Liver (tissue), 9 donors: ENCODE results near the gene ECI1. TPM values are rescaled to one million over a fixed set of nuclear protein-coding genes. Genes with fewer than 3 reads are reported as not detected.

ENCODE experiments used
- DNase-seq: peaks from one replicate; pipeline ENCODE4 v3.0.0-alpha.2; 2017; ENCODE audit warnings: low spot score
- H3K27ac ChIP-seq, 2 donors: one replicate each; pipeline ENCODE4 v1.7.0; 2013; ENCODE audit warnings: inconsistent platforms in 2 of 2, low read length in 2 of 2, control low read depth in 1 of 2, low read depth in 1 of 2, mild to moderate bottlenecking in 1 of 2
- H3K27me3 ChIP-seq, 4 donors: one replicate each; pipeline versions ENCODE4 v1.6.1 to v1.7.0; 2013; ENCODE audit warnings: low read length in 3 of 4, inconsistent platforms in 1 of 4, mild to moderate bottlenecking in 1 of 4, moderate library complexity in 1 of 4; ENCODE audit not compliant: control insufficient read depth in 4 of 4, insufficient read depth in 4 of 4
- H3K36me3 ChIP-seq, 4 donors: one replicate each; pipeline versions ENCODE4 v1.6.1 to v1.7.0; 2013; ENCODE audit warnings: low read length in 3 of 4, mild to moderate bottlenecking in 3 of 4, low read depth in 1 of 4, moderate library complexity in 1 of 4; ENCODE audit not compliant: control insufficient read depth in 4 of 4, insufficient read depth in 3 of 4
- H3K4me1 ChIP-seq, 4 donors: one replicate each; pipeline versions ENCODE4 v1.6.1 to v1.7.0; 2013; ENCODE audit warnings: low read length in 3 of 4, mild to moderate bottlenecking in 3 of 4, moderate library complexity in 1 of 4; ENCODE audit not compliant: control insufficient read depth in 4 of 4, insufficient read depth in 4 of 4
- H3K4me3 ChIP-seq, 3 donors: one replicate each; pipeline versions ENCODE4 v1.6.1 to v1.7.0; 2013; ENCODE audit warnings: low read length in 3 of 3, control low read depth in 1 of 3, low read depth in 1 of 3, mild to moderate bottlenecking in 1 of 3
- H3K9ac ChIP-seq, 2 donors: one replicate each; pipeline ENCODE4 v1.7.0; 2013; ENCODE audit warnings: low read length in 2 of 2, mild to moderate bottlenecking in 2 of 2, moderate library complexity in 2 of 2, control low read depth in 1 of 2, low read depth in 1 of 2
- H3K9me3 ChIP-seq, 4 donors: one replicate each; pipeline versions ENCODE4 v1.6.1 to v1.7.0; 2013; ENCODE audit warnings: low read length in 3 of 4; ENCODE audit not compliant: control insufficient read depth in 4 of 4
- EGR1 ChIP-seq, 2 donors: IDR thresholded peaks; 2 replicates each; pipeline ENCODE4 v1.6.1; 2016 to 2018; ENCODE audit warnings: antibody characterized with exemption in 2 of 2, low read depth in 2 of 2
- FOXA1 ChIP-seq: IDR thresholded peaks from 2 replicates; pipeline ENCODE4 v1.6.1; 2016; ENCODE audit warnings: antibody characterized with exemption
- FOXA2 ChIP-seq: IDR thresholded peaks from 2 replicates; pipeline ENCODE4 v1.6.1; 2016; ENCODE audit warnings: antibody characterized with exemption
- GABPA ChIP-seq, 2 donors: IDR thresholded peaks in 1 of 2; conservative IDR thresholded peaks in 1 of 2; 2 replicates each; pipeline ENCODE4 v1.6.1; 2016; ENCODE audit warnings: antibody characterized with exemption in 2 of 2, mild to moderate bottlenecking in 1 of 2, moderate library complexity in 1 of 2
- HNF4A ChIP-seq, 2 donors: conservative IDR thresholded peaks; 2 replicates each; pipeline ENCODE4 v1.6.1; 2016; ENCODE audit warnings: antibody characterized with exemption in 2 of 2, mild to moderate bottlenecking in 2 of 2
- NR2F2 ChIP-seq: IDR thresholded peaks from 2 replicates; pipeline ENCODE4 v1.6.1; 2016; ENCODE audit warnings: antibody characterized with exemption
- RAD21 ChIP-seq, 2 donors: IDR thresholded peaks; 2 replicates each; pipeline ENCODE4 v1.6.1; 2016; ENCODE audit warnings: antibody characterized with exemption in 2 of 2, mild to moderate bottlenecking in 2 of 2
- RXRA ChIP-seq, 2 donors: IDR thresholded peaks; 2 replicates each; pipeline ENCODE4 v1.6.1; 2017 to 2018; ENCODE audit warnings: antibody characterized with exemption in 2 of 2, mild to moderate bottlenecking in 1 of 2
- SP1 ChIP-seq: IDR thresholded peaks from 2 replicates; pipeline ENCODE4 v1.6.1; 2018; ENCODE audit warnings: antibody characterized with exemption, mild to moderate bottlenecking
- TAF1 ChIP-seq: conservative IDR thresholded peaks from 2 replicates; pipeline ENCODE4 v1.6.1; 2016; ENCODE audit warnings: antibody characterized with exemption, mild to moderate bottlenecking
- YY1 ChIP-seq: IDR thresholded peaks from 2 replicates; pipeline ENCODE4 v1.6.1; 2016; ENCODE audit warnings: antibody characterized with exemption, mild to moderate bottlenecking
- WGBS: extraction: QIAGEN DNeasy Blood & Tissue Kit; methylation state at CpG from one replicate; pipeline ENCODE4 v1.1.7; 2013; 5-methylcytosine and 5-hydroxymethylcytosine counted together
- polyA plus RNA-seq, 2 donors: library from polyadenylated mRNA; stranded (reverse) in 1 of 2; unstranded in 1 of 2; fragments of 200-250 nt in 1 of 2; fragments of >200 nt in 1 of 2; fragmentation: Nextera tagmentation in 1 of 2; extraction: Ambion mirVana in 1 of 2; gene quantifications; one replicate each; pipeline versions ENCODE4 v1.2.1 to v1.2.3, GENCODE V29; 2013 to 2015
- total RNA-seq, 2 donors: library from RNA; depleted of rRNA; stranded (reverse); fragments of >200 nt; gene quantifications; one replicate each; pipeline ENCODE4 v1.2.3, GENCODE V29; 2014
- TF ChIP-seq, protein P1 (sequence below): fragments of 150-350 bp; IDR thresholded peaks from 2 replicates; pipeline ENCODE4 v1.5.1; 2017; ENCODE audit warnings: improper control_type of control experiment, low read depth, low read length; ENCODE audit not compliant: missing input control
- TF ChIP-seq, protein P2 (sequence below): IDR thresholded peaks from 2 replicates; pipeline ENCODE4 v1.6.1; 2016; ENCODE audit warnings: antibody characterized with exemption
- TF ChIP-seq, protein P3 (sequence below): IDR thresholded peaks from 2 replicates; pipeline ENCODE4 v1.6.1; 2016; ENCODE audit warnings: antibody characterized with exemption
- TF ChIP-seq, protein P4 (sequence below): IDR thresholded peaks from 2 replicates; pipeline ENCODE4 v1.6.1; 2016; ENCODE audit warnings: antibody characterized with exemption
- TF ChIP-seq, protein P5 (sequence below): IDR thresholded peaks from 2 replicates; pipeline ENCODE4 v1.6.1; 2016; ENCODE audit warnings: antibody characterized with exemption, mild to moderate bottlenecking
- donor health status: healthy.
- donor health status: healthy.
- donor health status: healthy.
- donor health status: healthy.
- donor health status: healthy.

Gene ECI1
- total and polyA plus RNA-seq, 4 donors = 36.8 to 107 (median 79.5) TPM

DNA sequence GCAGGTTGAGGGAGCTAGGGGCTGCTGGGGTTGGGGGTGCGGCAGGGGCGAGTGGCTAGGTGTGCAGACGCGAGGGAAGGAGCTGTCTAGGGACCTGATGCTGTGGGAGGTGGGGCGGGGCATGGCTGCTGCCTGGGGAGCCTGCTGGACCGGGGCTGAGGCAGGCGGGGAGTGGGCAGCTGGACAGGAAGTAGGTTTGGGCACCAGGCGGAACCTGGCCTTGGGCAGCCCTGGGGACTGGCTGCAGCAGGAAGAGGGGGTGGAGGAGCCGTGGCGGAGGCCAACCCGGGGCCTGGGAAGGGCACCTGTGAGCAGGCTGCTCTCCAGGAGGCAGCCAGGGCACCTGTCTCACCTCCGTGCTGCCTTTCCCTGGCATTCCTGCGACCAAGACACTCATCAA, 21.0 kb downstream of the ECI1 start (continued):
- TF ChIP-seq, protein P1, sequence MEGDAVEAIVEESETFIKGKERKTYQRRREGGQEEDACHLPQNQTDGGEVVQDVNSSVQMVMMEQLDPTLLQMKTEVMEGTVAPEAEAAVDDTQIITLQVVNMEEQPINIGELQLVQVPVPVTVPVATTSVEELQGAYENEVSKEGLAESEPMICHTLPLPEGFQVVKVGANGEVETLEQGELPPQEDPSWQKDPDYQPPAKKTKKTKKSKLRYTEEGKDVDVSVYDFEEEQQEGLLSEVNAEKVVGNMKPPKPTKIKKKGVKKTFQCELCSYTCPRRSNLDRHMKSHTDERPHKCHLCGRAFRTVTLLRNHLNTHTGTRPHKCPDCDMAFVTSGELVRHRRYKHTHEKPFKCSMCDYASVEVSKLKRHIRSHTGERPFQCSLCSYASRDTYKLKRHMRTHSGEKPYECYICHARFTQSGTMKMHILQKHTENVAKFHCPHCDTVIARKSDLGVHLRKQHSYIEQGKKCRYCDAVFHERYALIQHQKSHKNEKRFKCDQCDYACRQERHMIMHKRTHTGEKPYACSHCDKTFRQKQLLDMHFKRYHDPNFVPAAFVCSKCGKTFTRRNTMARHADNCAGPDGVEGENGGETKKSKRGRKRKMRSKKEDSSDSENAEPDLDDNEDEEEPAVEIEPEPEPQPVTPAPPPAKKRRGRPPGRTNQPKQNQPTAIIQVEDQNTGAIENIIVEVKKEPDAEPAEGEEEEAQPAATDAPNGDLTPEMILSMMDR = no peak
- TF ChIP-seq, protein P2, sequence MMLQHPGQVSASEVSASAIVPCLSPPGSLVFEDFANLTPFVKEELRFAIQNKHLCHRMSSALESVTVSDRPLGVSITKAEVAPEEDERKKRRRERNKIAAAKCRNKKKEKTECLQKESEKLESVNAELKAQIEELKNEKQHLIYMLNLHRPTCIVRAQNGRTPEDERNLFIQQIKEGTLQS = no peak

DNA sequence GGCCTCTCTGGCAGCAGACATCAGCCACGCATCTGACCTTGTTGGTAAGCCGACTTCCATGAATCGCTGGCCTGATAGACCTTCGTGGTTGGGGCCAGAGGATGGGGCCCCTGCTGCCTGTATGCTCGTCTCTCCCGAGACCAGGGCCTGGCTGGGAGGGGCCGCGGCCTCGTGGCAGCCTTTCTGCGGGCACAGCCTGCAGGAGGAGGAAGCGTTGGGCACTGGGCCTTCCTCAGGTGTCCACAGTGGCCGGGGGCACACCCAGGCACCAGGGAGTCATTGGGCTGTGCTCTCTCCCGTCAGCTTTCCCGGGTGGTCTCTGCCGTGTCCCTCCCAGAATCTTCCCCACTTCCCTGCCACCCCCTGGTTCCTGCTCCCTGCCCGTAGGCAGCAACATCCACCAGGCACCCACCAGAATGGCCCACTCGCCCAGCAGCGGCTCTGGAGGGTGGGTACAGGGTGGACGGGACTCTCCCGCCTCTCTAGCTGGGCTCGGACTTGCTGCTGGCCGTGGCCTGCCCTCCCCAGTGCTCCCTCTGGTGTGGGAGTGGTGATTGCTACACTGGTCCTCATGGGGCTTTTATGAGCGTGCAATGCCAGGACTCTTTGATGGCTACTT, 21.6 kb downstream of the ECI1 start:
- Histone ChIP-seq H3K4me1 (peaks cover 5 to 23% (median 18%) of the 10 kb centered on the region in 4 donors), H3K27me3 (no peaks in the 10 kb centered on the region), H3K9me3 (no peaks in the 10 kb centered on the region), H3K4me3 (no peak overlapping the region), H3K9ac (no peak overlapping the region), H3K27ac (no peak overlapping the region), H3K36me3 (peaks cover 0 to 55% (median 28%) of the 10 kb centered on the region in 4 donors)
- WGBS = 96% methylated on average over 23 of the region's 23 CpGs
- TF ChIP-seq EGR1 (IDR thresholded peaks at IDR 0.05; ENCODE audit: low read depth in 2 of 2) (no peak), HNF4A (conservative IDR thresholded peaks at IDR 0.05) (no peak), FOXA1 (no peak), YY1 (no peak), SP1 (no peak), FOXA2 (no peak), RAD21 (IDR thresholded peaks at IDR 0.05) (no peak)
- TF ChIP-seq, protein P2 = no peak
- TF ChIP-seq, protein P3, sequence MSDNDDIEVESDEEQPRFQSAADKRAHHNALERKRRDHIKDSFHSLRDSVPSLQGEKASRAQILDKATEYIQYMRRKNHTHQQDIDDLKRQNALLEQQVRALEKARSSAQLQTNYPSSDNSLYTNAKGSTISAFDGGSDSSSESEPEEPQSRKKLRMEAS = no peak
- TF ChIP-seq, protein P4, sequence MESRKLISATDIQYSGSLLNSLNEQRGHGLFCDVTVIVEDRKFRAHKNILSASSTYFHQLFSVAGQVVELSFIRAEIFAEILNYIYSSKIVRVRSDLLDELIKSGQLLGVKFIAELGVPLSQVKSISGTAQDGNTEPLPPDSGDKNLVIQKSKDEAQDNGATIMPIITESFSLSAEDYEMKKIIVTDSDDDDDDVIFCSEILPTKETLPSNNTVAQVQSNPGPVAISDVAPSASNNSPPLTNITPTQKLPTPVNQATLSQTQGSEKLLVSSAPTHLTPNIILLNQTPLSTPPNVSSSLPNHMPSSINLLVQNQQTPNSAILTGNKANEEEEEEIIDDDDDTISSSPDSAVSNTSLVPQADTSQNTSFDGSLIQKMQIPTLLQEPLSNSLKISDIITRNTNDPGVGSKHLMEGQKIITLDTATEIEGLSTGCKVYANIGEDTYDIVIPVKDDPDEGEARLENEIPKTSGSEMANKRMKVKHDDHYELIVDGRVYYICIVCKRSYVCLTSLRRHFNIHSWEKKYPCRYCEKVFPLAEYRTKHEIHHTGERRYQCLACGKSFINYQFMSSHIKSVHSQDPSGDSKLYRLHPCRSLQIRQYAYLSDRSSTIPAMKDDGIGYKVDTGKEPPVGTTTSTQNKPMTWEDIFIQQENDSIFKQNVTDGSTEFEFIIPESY = no peak
- no peak for DNase-seq

DNA sequence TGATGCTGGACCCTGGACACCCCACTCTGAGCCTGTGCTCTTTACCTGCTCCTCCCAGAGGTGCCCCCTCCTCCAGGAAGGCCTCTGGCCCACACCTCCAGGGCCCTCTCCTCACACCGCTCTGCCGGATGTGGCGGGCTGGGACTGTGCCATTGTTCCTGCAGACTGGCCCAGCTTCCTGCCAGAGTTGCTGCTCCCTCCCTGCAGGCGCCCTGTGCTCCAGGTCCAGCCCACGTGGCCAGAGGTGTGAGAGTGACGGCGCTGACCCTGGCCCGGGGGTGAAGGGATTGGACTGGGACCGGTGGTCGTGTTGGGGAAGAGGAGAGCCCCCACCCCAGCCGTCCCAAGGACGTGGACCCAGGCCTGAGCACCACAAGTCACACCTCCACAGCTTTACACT, 22.3 kb downstream of the ECI1 start:
- Histone ChIP-seq H3K9ac (no peak overlapping the region), H3K27ac (no peak overlapping the region), H3K4me3 (no peak overlapping the region), H3K27me3 (no peaks in the 10 kb centered on the region), H3K9me3 (no peaks in the 10 kb centered on the region), H3K4me1 (peaks cover 10 to 30% (median 24%) of the 10 kb centered on the region in 4 donors), H3K36me3 (peaks cover 0 to 51% (median 26%) of the 10 kb centered on the region in 4 donors)
- no peak for DNase-seq
- WGBS = 90% methylated on average over 12 of the region's 12 CpGs
- TF ChIP-seq TAF1 (no peak), SP1 (no peak), EGR1 (IDR thresholded peaks at IDR 0.05; ENCODE audit: low read depth in 2 of 2) (no peak), GABPA (IDR thresholded peaks at IDR 0.05 in 1 of 2, conservative IDR thresholded peaks at IDR 0.05 in 1 of 2) (no peak), NR2F2 (no peak), RAD21 (IDR thresholded peaks at IDR 0.05) (no peak), FOXA2 (no peak), HNF4A (conservative IDR thresholded peaks at IDR 0.05) (no peak), RXRA (IDR thresholded peaks at IDR 0.05) (no peak), YY1 (no peak)
- TF ChIP-seq, protein P2 = no peak
- TF ChIP-seq, protein P1 = no peak
- TF ChIP-seq, protein P5, sequence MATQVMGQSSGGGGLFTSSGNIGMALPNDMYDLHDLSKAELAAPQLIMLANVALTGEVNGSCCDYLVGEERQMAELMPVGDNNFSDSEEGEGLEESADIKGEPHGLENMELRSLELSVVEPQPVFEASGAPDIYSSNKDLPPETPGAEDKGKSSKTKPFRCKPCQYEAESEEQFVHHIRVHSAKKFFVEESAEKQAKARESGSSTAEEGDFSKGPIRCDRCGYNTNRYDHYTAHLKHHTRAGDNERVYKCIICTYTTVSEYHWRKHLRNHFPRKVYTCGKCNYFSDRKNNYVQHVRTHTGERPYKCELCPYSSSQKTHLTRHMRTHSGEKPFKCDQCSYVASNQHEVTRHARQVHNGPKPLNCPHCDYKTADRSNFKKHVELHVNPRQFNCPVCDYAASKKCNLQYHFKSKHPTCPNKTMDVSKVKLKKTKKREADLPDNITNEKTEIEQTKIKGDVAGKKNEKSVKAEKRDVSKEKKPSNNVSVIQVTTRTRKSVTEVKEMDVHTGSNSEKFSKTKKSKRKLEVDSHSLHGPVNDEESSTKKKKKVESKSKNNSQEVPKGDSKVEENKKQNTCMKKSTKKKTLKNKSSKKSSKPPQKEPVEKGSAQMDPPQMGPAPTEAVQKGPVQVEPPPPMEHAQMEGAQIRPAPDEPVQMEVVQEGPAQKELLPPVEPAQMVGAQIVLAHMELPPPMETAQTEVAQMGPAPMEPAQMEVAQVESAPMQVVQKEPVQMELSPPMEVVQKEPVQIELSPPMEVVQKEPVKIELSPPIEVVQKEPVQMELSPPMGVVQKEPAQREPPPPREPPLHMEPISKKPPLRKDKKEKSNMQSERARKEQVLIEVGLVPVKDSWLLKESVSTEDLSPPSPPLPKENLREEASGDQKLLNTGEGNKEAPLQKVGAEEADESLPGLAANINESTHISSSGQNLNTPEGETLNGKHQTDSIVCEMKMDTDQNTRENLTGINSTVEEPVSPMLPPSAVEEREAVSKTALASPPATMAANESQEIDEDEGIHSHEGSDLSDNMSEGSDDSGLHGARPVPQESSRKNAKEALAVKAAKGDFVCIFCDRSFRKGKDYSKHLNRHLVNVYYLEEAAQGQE = no peak
